GM21423 (cell line): ENCODE results near the gene ZNF235.
"Not testable (repeated sequence)": the region's sequence is repeated elsewhere in the genome, so short reads cannot be mapped to it uniquely, and the experiment has no call there.

Experiments used
- ATAC-seq: cut with Tn5 transposase; IDR thresholded peaks from one replicate; pipeline ENCODE4 v1.9.1; 2021; ENCODE audit warnings: mild to moderate bottlenecking, moderate library complexity; ENCODE audit not compliant: unreplicated experiment

The ZNF235 gene

GRCh38 chr19:44258136-44258535 lies 46.7 kb downstream of the ZNF235 start:
- ATAC-seq = no peak

GRCh38 chr19:44255705-44256411 lies 49.0 kb downstream of the ZNF235 start:
- no peak for ATAC-seq

- no peak for ATAC-seq
Measured at GRCh38 chr19:44254496-44254895, 50.3 kb downstream of the ZNF235 start.

GRCh38 chr19:44253392-44253791 lies 51.4 kb downstream of the ZNF235 start:
- ATAC-seq = not testable (repeated sequence)

GRCh38 chr19:44252332-44252731 lies 52.5 kb downstream of the ZNF235 start:
- not testable (repeated sequence) for ATAC-seq

- no peak for ATAC-seq
Measured at GRCh38 chr19:44236384-44236783, 68.4 kb downstream of the ZNF235 start.
